Endodermal cell (in vitro differentiated cells): Measurements from ENCODE around the gene PRDM16. TPM values are rescaled to one million over a fixed set of nuclear protein-coding genes. Genes with fewer than 3 reads are reported as not detected.

ENCODE experiments used
- DNase-seq: peaks from one replicate; pipeline ENCODE4 v3.0.0-alpha.2; 2017
- H3K27ac ChIP-seq: 2 replicates; pipeline ENCODE4 v1.5.1; 2013; ENCODE audit warnings: mild to moderate bottlenecking, low read depth, low read length, moderate library complexity
- H3K27me3 ChIP-seq: 2 replicates; pipeline ENCODE4 v1.6.1; 2013; ENCODE audit warnings: mild to moderate bottlenecking, low read length, moderate library complexity; ENCODE audit not compliant: insufficient read depth, control insufficient read depth, poor library complexity, severe bottlenecking
- H3K36me3 ChIP-seq: 2 replicates; pipeline ENCODE4 v1.7.0; 2013; ENCODE audit warnings: mild to moderate bottlenecking, low read length, moderate library complexity; ENCODE audit not compliant: control insufficient read depth, insufficient read depth
- H3K4me1 ChIP-seq: one replicate; pipeline ENCODE4 v1.7.0; 2013; ENCODE audit warnings: low read length; ENCODE audit not compliant: control insufficient read depth, insufficient read depth
- H3K4me3 ChIP-seq: 2 replicates; pipeline ENCODE4 v1.5.1; 2013; ENCODE audit warnings: mild to moderate bottlenecking, low read length, moderate library complexity
- H3K9ac ChIP-seq: 2 replicates; pipeline ENCODE4 v1.6.1; 2013; ENCODE audit warnings: mild to moderate bottlenecking, low read length, moderate library complexity; ENCODE audit not compliant: poor library complexity, severe bottlenecking; ENCODE audit errors: extremely low read depth
- H3K9me3 ChIP-seq: 2 replicates; pipeline ENCODE4 v1.6.1; 2013; ENCODE audit warnings: mild to moderate bottlenecking, low read length, moderate library complexity; ENCODE audit not compliant: control insufficient read depth
- H3K27ac Mint-ChIP-seq: 2 replicates; pipeline ENCODE4 v1.8.0; 2020; ENCODE audit warnings: mixed read lengths
- H3K27me3 Mint-ChIP-seq: 2 replicates; pipeline ENCODE4 v1.8.0; 2021; ENCODE audit warnings: mild to moderate bottlenecking, mixed read lengths; ENCODE audit not compliant: insufficient read depth
- H3K36me3 Mint-ChIP-seq: 2 replicates; pipeline ENCODE4 v1.8.0; 2020; ENCODE audit warnings: low read depth, mixed read lengths
- H3K4me1 Mint-ChIP-seq: 2 replicates; pipeline ENCODE4 v1.8.0; 2020; ENCODE audit warnings: mixed read lengths
- H3K4me3 Mint-ChIP-seq: 2 replicates; pipeline ENCODE4 v1.8.0; 2020; ENCODE audit warnings: mild to moderate bottlenecking, moderate library complexity, mixed read lengths
- H3K9me3 Mint-ChIP-seq: 2 replicates; pipeline ENCODE4 v1.8.0; 2020; ENCODE audit warnings: mild to moderate bottlenecking, mixed read lengths
- WGBS, 2 experiments: methylation state at CpG; one replicate each; pipeline versions ENCODE4 v1.1.5 to v1.1.7; 2013; ENCODE audit warnings: missing lambda C conversion rate in 2 of 2, mixed read lengths in 1 of 2; ENCODE audit not compliant: insufficient coverage in 1 of 2, insufficient read length in 1 of 2; 5-methylcytosine and 5-hydroxymethylcytosine counted together
- total RNA-seq, 2 donors: library from RNA; stranded (reverse); fragmentation: NEBNext Ultra II Directional in 1 of 2; extraction: Animal tissue kit (Norgen Biotek cat#: 25700) in 1 of 2; gene quantifications; 2 replicates in 1 of 2; 3 replicates in 1 of 2; pipeline ENCODE4 v1.2.1, GENCODE V29; 2021
- TF ChIP-seq, protein P1 (sequence below): fragments of 200-600 bp; sonication (generic); conservative IDR thresholded peaks from 2 replicates; pipeline ENCODE4 v1.5.0; 2021; ENCODE audit warnings: antibody characterized with exemption, mild to moderate bottlenecking

PRDM16 gene
- total RNA-seq, 2 donors from 2014 or later = 2.1 to 4.0 TPM

DNA sequence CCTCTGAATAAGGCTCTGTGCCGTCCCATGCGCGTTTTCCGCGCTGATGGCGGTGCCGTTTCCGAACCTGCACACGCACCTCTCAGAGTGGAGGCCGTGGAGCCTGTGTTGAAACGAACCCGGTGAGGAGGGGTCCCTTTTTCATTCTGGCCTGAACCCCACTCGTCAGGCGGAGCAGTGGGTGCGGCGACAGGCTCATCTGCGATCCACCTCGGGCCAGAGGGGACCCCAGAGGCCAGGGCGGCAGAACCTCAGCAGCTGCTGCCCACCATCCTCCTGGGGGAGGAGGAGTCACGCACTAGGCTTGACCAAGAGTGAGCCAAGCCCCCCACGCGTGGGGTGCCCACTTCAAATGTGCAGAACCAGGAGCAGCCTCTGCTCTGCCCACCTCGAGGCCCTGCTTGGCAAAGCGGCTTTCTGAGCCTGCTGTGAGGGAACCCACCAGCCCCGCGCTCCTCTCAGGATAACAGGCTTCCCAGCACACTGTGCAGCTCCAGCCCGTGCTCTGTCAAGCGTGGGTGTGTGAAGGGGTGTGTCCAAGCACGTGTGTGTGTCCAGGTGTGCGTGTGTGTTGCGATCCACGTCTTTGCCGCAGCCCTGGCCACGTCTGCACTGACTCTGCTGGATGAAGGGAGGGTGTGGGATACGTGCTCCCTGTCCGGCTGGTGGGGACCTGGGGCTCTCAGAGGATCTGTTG is 6.8 kb downstream of the PRDM16 start:
- Histone ChIP-seq H3K9me3 (no peaks in the 10 kb centered on the region), H3K27ac (no peak overlapping the region), H3K4me1 (no peaks in the 10 kb centered on the region), H3K27me3 (peaks cover 71% of the 10 kb centered on the region), H3K4me3 (no peak overlapping the region), H3K36me3 (no peaks in the 10 kb centered on the region), H3K9ac (no peak overlapping the region)
- peaks cover 41% of the 10 kb centered on the region for H3K27me3 Mint-ChIP-seq
- no peaks in the 10 kb centered on the region for H3K9me3 Mint-ChIP-seq
- no peak overlapping the region for H3K4me3 Mint-ChIP-seq
- H3K4me1 Mint-ChIP-seq = no peaks in the 10 kb centered on the region
- H3K27ac Mint-ChIP-seq = no peak overlapping the region
- H3K36me3 Mint-ChIP-seq = no peaks in the 10 kb centered on the region
- TF ChIP-seq, protein P1, sequence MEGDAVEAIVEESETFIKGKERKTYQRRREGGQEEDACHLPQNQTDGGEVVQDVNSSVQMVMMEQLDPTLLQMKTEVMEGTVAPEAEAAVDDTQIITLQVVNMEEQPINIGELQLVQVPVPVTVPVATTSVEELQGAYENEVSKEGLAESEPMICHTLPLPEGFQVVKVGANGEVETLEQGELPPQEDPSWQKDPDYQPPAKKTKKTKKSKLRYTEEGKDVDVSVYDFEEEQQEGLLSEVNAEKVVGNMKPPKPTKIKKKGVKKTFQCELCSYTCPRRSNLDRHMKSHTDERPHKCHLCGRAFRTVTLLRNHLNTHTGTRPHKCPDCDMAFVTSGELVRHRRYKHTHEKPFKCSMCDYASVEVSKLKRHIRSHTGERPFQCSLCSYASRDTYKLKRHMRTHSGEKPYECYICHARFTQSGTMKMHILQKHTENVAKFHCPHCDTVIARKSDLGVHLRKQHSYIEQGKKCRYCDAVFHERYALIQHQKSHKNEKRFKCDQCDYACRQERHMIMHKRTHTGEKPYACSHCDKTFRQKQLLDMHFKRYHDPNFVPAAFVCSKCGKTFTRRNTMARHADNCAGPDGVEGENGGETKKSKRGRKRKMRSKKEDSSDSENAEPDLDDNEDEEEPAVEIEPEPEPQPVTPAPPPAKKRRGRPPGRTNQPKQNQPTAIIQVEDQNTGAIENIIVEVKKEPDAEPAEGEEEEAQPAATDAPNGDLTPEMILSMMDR = no peak
- no peak for DNase-seq
- 92 to 94% methylated on average over 24 to 36 of the region's 36 CpGs for WGBS, 2 experiments

DNA sequence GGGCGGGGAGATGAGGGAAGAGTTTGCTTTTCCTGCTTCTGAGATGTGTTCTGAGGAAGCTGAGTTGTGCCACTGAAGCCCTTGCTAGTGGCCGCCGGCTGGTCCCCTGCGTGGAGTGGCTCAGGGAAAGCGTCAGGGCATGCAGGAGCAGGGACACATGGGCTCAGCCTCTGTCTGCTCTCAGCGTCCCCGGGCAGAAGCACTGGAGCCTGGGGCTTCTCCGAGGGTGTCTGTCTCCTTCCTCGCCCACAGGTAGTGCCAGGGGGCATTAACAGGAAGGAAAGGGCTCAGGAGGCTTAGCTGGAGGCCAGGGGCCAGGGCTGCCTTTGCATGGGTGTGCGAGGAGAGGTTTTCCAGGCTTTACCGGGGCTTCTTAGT is 7.3 kb downstream of the PRDM16 start:
- no peak overlapping the region for H3K4me3 Mint-ChIP-seq
- H3K27ac ChIP-seq = no peak overlapping the region
- no peaks in the 10 kb centered on the region for H3K36me3 ChIP-seq
- no peak overlapping the region for H3K27ac Mint-ChIP-seq
- H3K9me3 Mint-ChIP-seq = no peaks in the 10 kb centered on the region
- WGBS, 2 experiments = 87 to 100% methylated on average over 5 to 11 of the region's 11 CpGs
- H3K27me3 Mint-ChIP-seq = peaks cover 37% of the 10 kb centered on the region
- peaks cover 65% of the 10 kb centered on the region for H3K27me3 ChIP-seq
- H3K4me1 ChIP-seq = no peaks in the 10 kb centered on the region
- H3K4me3 ChIP-seq = no peak overlapping the region
- H3K4me1 Mint-ChIP-seq = no peaks in the 10 kb centered on the region
- no peaks in the 10 kb centered on the region for H3K36me3 Mint-ChIP-seq
- no peak overlapping the region for H3K9ac ChIP-seq
- H3K9me3 ChIP-seq = no peaks in the 10 kb centered on the region
- DNase-seq = no peak
- TF ChIP-seq, protein P1 = no peak

DNA sequence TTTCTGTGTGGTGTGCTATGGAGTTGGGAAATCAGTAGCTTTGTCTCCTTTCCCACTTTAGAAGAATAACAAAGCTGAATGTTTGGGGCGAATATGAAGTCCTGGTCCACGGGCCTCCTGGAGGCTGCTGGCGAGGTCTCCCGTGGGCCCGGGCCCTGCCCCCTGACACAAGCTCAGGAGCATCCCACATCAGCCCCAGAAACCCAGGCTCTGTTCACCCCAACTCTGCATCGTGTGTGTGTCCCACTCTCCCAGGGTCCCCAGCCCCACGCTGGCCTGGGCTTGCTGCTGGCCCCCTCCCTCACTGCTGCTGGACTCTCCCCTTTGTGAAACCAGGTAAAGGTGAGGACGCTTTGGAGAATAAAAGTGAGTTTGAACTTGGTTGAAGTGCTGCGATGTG is 8.1 kb downstream of the PRDM16 start:
- WGBS, 2 experiments = 85 to 87% methylated on average over 9 of the region's 9 CpGs
- H3K4me3 Mint-ChIP-seq = no peak overlapping the region

More for the DNA sequence above, 8.1 kb downstream of the PRDM16 start:
- no peak overlapping the region for H3K27ac Mint-ChIP-seq
- no peaks in the 10 kb centered on the region for H3K4me1 ChIP-seq
- H3K9me3 ChIP-seq = no peaks in the 10 kb centered on the region
- DNase-seq = no peak
- TF ChIP-seq, protein P1 = no peak
- H3K4me1 Mint-ChIP-seq = no peaks in the 10 kb centered on the region
- no peak overlapping the region for H3K27ac ChIP-seq
- no peaks in the 10 kb centered on the region for H3K36me3 ChIP-seq
- peaks cover 30% of the 10 kb centered on the region for H3K27me3 Mint-ChIP-seq
- no peaks in the 10 kb centered on the region for H3K9me3 Mint-ChIP-seq
- H3K36me3 Mint-ChIP-seq = no peaks in the 10 kb centered on the region
- peaks cover 58% of the 10 kb centered on the region for H3K27me3 ChIP-seq
- H3K9ac ChIP-seq = no peak overlapping the region
- no peak overlapping the region for H3K4me3 ChIP-seq
